Ramos (cell line): Measurements from ENCODE around the gene APBA2.

ENCODE experiments used
- in situ Hi-C: fragments of 300-500 bp; cut with MboI; formaldehyde crosslinking; loops from one replicate; pipeline ENCODE4 v1.14.3; 2022; ENCODE audit warnings: low sequenced_read_pairs; ENCODE audit not compliant: unreplicated experiment

The APBA2 gene

DNA sequence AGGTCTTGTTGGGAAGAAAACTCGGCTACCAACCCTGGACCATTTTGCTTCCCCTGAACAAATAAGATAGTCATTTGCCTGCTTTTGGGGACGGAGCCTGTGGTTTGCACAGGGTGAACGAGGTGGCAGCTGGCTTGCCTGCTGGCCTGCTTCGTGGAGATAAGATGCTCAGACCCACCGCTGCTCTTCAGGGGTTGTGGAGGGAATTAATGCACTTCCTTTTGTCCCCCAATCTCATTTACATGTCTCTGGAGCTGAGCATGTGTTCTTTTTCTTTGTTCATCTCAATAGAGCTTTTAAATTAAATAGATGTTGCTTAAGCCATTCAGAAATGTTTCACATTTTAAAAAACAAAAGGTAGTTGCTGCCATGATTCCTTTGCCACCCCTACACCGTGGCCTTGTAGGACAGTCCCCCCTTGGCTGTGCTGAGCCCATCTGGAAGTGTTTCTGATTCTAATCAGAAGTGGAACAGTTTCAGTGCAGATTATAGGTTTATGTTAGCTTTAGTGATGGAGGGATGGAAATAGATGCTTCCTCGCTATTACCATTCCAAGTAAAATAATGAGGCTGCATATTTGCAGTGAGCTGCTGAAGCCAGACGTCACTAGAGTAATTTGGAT, 25.6 kb downstream of the APBA2 start:
- in situ Hi-C loops: no loop called here

DNA sequence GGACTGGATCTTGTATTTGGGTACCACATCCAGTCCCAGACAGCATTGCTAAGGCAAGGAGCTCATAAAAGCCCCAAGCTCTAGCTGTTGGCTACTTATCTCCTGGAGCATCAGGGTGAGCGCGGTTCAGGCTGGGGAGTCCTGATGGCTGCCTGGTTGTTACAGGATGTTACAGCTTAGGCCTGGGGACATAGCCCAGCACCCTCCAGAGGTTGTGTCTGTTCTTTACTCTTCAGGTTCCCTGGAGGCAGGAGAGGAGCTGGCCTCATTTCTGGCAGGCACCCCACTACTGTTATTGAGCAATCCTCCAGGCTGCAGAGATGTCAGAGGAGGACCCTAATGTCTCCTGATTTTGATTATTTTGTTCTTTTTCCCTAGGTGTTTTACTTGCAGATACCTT, 26.6 kb downstream of the APBA2 start:
- in situ Hi-C loops: no loop called here

DNA sequence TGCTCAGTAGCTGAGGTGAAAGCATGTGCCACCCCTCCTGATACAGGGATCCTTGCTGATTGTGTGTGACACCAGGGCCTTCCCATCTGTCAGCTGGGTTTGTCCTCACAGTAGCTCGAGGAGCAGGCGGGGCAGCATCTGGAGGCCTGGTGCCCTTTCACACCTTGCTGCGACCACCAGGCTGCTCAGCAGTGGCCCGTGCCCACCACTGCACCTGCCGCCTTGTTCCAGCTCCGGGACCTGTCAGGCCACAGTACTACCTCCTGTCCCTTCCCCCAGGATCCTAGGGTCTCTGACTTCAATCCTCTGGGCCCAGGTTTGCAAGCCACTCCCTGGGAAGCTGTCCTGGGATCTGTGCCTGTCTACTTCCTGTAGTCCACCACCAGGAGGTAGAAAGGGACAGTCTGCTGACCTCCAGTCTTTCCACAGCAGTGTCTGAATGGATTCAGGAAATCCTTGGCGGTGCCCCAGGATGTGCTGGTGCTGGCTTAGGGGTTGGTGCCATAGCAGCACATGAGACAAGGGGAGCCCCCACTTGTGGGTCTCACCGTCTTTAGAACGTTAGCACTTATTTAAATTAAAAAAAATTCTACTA, 27.5 kb downstream of the APBA2 start:
- in situ Hi-C loops: no loop called here

- in situ Hi-C loops: no loop called here
These were observed 28.3 kb downstream of the APBA2 start for GRCh38 chr15:28914046-28914445.

DNA sequence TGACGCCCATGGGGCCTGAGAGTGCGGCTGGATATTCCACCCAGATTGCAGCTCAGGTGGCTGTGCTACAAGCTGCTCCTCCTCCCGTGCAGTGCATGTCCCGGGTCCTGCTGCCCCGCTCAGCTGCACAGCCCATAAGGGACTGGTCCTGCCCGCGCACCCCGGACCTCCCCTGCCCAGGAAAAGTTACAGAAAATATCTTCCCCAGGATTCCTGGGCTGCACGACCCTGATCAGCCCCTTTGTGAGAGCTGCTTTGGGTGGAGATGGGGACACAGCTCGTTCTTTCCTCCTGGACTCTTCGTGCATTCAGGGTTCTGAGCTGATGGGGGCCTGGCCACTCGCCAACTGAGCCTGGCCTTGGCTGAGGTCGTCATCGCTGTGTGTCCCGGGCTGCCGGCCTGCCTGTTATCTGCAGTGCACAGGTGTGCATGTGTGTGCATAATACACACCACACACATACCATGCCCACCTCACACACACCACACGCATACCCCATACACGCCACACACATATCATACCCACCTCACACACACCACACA, 28.8 kb downstream of the APBA2 start:
- in situ Hi-C loops: no loop called here

GRCh38 chr15:28915041-28915810, 29.5 kb downstream of the APBA2 start:
- in situ Hi-C loops: no loop called here

DNA sequence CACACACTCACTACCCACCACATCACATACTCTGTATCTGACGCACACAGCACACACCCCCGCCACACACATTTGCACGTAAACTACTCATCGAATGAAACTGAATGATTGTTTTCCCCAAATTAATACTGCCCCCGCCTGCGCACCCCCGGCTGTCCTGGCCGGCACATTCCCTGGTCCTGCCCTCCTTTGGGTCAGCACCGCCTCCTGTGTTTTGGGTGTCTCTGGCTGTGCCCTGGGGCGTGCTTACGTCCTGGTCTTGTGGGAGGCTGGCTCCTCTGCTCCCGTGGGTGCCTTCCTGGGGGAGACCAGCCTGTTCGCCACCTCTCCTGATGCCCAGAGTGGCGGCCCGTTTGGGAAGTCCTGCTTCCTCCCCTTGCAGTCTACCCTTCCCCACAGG, 30.2 kb downstream of the APBA2 start:
- in situ Hi-C loops: no loop called here

GRCh38 chr15:28917791-28918140, 32.0 kb downstream of the APBA2 start:
- in situ Hi-C loops: no loop called here

DNA sequence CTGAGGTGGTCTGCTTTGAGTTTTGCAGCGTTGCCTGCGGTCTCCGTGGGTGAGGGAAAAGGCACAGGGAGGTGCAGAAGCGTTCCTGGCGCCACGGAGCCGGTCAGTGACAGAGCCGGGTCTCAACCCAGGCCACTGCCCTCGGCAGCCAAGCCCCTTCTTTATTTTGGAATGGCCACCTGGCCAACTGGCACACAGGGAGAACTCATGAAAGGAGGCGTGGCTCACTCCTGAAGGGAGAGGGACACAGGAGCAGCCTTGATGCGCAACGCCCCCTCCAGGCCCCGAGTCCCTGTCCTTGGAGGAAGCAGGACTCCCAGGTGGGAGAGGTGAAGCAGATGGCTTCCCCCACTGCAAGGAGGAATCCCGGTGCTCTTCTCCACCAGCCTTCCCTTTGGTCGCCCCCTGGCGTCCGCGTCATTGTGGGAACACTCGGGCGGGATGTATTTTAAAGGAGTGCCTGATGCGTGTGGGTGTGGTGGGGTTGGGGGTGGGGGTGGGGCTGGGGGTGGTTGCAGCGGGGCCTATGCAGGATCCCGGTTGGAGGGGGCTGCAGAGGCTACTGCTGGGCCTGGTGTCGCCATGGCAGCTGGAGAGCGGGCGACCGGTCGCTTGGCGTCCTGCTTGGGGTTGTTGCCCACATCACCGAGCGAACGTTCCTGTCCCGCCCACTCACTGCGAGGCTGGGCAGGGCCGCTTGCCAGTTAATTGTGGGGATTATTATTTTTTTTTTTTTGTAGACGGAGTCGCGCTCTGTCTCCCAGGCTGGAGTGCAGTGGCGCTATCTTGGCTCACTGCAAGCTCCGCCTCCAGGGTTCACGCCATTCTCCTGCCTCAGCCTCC, 32.6 kb downstream of the APBA2 start:
- in situ Hi-C loops: no loop called here

GRCh38 chr15:28919201-28919635, 33.4 kb downstream of the APBA2 start:
- in situ Hi-C loops: no loop called here

GRCh38 chr15:28919679-28920655, 34.2 kb downstream of the APBA2 start:
- in situ Hi-C loops: no loop called here

DNA sequence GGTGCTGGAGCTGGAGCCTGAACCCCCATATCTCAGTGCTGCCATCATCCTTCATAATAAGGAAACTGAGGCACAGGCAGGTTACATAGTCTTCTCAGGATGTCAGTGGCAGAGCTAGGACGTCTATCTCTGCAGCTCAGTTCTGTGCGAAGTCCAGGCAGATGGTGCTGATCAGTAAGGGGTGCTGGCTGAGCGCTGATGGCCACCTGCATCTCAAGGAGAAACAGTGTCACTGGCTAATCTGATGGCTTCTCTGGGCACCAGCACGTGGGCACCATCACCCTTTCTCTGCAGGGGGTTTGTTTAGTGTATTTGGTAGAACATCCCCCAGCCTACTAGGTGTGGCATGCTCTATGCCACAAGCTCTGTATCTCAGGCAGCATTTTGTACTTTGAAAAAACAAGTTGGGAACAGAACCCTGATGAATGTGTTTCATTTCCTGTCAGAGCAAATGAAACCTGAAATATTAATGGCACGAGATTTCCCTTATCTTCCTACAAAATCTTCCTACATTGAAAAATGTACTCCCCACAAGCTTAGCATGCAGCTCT, 35.1 kb downstream of the APBA2 start:
- in situ Hi-C loops: no loop called here

DNA sequence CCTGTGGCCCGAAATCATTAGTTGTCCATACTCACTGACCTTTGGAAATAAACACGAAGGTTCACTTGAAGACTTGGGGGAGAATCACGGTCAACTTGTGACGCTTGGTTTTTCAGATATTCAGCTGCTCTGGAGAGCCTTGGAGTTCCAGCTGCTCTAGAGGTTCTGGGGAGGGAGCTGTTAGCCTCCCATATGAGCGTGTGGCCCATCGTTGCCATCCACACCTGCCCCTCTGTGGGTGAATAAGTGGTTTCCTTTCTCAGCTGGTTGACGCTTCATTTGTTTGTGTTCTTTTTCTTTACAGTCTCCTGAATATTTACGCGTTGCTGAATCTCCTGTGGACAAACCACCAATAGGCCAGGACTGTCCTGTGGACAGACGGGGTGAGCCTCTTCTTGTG, 35.6 kb downstream of the APBA2 start:
- in situ Hi-C loops: no loop called here

- in situ Hi-C loops: no loop called here
These were observed 36.3 kb downstream of the APBA2 start for GRCh38 chr15:28921919-28922706.

DNA sequence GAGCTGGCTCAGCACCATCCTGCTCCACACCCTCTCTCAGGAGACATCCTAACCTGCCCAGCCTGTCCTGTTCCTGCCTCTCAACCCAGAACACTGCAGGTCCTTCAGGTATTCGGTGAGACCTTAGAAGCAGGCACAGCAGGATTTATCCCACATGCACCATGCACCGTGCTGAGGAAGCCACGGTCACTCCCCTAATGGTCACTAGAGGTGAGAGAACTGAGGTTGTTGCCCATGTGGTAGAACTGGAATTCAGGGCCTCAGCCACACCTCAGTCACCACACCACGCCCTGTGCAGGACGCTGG, 36.9 kb downstream of the APBA2 start:
- in situ Hi-C loops: no loop called here

- in situ Hi-C loops: no loop called here
These were observed 38.0 kb downstream of the APBA2 start for GRCh38 chr15:28923726-28924280.

DNA sequence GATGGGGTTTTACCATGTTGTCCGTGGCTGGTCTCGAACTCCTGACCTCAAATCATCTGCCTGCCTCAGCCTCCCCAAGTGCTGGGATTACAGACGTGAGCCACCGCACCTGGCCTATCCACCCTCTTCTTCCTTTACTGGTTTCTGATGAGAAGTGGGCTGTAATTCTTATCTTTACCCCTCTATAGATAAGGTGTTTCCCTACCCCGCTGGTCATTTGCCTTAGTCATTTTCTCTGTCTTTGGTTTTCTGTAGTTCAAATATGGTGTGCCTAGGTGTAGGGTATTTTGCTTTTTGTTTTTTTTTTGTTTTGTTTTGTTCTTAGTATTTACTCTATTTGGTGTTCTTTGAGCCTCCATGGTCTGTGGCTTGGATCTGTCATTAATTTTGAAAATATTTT, 41.3 kb downstream of the APBA2 start:
- in situ Hi-C loops: no loop called here

DNA sequence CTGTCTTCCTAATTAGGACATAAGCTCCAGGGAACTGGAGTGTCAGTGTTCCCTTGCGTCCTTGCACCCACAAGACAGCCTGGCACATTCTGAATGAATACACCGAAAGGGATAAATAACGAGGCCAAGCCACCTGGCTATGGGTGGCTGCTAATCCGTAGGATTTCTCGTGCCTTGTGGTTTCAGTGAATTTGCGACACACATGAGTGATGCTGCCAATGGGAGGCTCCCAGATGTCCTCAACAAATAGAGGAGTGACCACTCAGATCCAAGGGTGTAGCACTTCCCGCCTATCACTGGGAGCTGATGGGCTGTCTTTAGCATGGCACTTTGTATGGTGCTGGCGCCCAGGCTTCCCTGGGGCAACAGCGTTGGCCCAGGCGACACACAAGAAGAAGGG, 43.4 kb downstream of the APBA2 start:
- in situ Hi-C loops: no loop called here
